NCI-H526 (cell line): Measurements from ENCODE around the gene PHLDB2.

ENCODE experiments used
- DNase-seq, 2 experiments: peaks; one replicate each; lab custom pipeline; 2025; lab: John Stamatoyannopoulos, UW

The PHLDB2 gene

GRCh38 chr3:111965484-111965883 is 106.4 kb downstream of the PHLDB2 start:
- no peak for DNase-seq

GRCh38 chr3:111967068-111967467 is 108.0 kb downstream of the PHLDB2 start:
- no peak for DNase-seq

- DNase-seq: peak; percentile 20 to 78
Measured at GRCh38 chr3:111967651-111968274, 108.7 kb downstream of the PHLDB2 start.

- no peak for DNase-seq
Measured at GRCh38 chr3:111968319-111969054, 109.4 kb downstream of the PHLDB2 start.

GRCh38 chr3:111970376-111970775 is 111.3 kb downstream of the PHLDB2 start:
- no peak for DNase-seq

- DNase-seq: peak in 1 of 2 experiments; percentile 1
Measured at GRCh38 chr3:111971533-111972130, 112.6 kb downstream of the PHLDB2 start.

GRCh38 chr3:111972891-111973290 is 113.8 kb downstream of the PHLDB2 start:
- DNase-seq: no peak

- DNase-seq: no peak
Measured at GRCh38 chr3:111975131-111975530, 116.1 kb downstream of the PHLDB2 start.

GRCh38 chr3:111976254-111976653 is 117.2 kb downstream of the PHLDB2 start:
- no peak for DNase-seq

- peak; percentile 92 to 96 for DNase-seq
Measured at GRCh38 chr3:111978583-111979433, 119.7 kb downstream of the PHLDB2 start, which contains the start of gene ABHD10. ABHD10 (plus strand) TSS chr3:111979026; CDS start chr3:111979062, 36 bp downstream.

- peak in 1 of 2 experiments; percentile 7 for DNase-seq
Measured at GRCh38 chr3:111979434-111980038, 120.5 kb downstream of the PHLDB2 start.

GRCh38 chr3:111980716-111981456 is 121.8 kb downstream of the PHLDB2 start:
- DNase-seq: no peak

GRCh38 chr3:111981457-111981763 is 122.3 kb downstream of the PHLDB2 start:
- no peak for DNase-seq

- DNase-seq: no peak
Measured at GRCh38 chr3:111984636-111985298, 125.7 kb downstream of the PHLDB2 start.

GRCh38 chr3:111986800-111987199 is 127.7 kb downstream of the PHLDB2 start:
- DNase-seq: no peak

GRCh38 chr3:111989061-111989678 is 130.1 kb downstream of the PHLDB2 start:
- peak in 1 of 2 experiments; percentile 44 for DNase-seq

- no peak for DNase-seq
Measured at GRCh38 chr3:111993038-111993437, 134.0 kb downstream of the PHLDB2 start.

GRCh38 chr3:111998636-111999483 is 139.8 kb downstream of the PHLDB2 start, which contains the start of gene TAGLN3:
TAGLN3 (plus strand) TSS chr3:111998922; CDS start chr3:111999423, 501 bp downstream.
- DNase-seq: peak; percentile 19 to 78
